Tibial nerve (tissue), 3 donors: Measurements from ENCODE around the gene LEFTY2.

Experiments
- POLR2A ChIP-seq, 2 donors: fragments of 450-650 bp; IDR thresholded peaks; one replicate each; pipeline ENCODE4 v1.6.1; 2017; ENCODE audit warnings: antibody characterized with exemption in 2 of 2, mild to moderate bottlenecking in 2 of 2, moderate library complexity in 2 of 2
- TF ChIP-seq, protein P1 (sequence below), 5 experiments: fragments of 200-600 bp in 3 of 5; fragments of 450-650 bp in 2 of 5; sonication (generic) in 3 of 5; IDR thresholded peaks; one replicate each; pipeline ENCODE4 v1.5.1; 2016 to 2019; ENCODE audit warnings: antibody characterized with exemption in 5 of 5, mild to moderate bottlenecking in 3 of 5, moderate library complexity in 2 of 5

DNA sequence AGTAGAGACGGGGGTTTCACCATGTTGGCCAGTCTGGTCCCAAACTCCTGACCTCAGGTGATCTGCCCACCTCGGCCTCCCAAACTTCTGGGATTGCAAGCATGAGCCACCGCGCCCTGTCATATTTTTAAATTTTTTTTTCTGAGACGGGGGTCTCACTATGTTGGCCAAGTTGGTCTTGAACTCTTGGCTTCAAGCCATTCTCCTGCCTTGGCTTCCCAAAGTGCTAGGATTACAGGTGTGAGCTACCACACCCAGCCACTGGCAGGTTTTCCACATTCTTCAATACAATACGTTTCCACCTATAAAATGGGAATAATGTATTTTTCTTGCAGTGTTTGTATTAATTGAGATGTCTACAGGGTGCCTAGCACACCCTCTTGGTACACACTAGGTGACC, 48.7 kb downstream of the LEFTY2 start:
- no peak for TF ChIP-seq POLR2A (IDR thresholded peaks at IDR 0.05)
- TF ChIP-seq, protein P1, sequence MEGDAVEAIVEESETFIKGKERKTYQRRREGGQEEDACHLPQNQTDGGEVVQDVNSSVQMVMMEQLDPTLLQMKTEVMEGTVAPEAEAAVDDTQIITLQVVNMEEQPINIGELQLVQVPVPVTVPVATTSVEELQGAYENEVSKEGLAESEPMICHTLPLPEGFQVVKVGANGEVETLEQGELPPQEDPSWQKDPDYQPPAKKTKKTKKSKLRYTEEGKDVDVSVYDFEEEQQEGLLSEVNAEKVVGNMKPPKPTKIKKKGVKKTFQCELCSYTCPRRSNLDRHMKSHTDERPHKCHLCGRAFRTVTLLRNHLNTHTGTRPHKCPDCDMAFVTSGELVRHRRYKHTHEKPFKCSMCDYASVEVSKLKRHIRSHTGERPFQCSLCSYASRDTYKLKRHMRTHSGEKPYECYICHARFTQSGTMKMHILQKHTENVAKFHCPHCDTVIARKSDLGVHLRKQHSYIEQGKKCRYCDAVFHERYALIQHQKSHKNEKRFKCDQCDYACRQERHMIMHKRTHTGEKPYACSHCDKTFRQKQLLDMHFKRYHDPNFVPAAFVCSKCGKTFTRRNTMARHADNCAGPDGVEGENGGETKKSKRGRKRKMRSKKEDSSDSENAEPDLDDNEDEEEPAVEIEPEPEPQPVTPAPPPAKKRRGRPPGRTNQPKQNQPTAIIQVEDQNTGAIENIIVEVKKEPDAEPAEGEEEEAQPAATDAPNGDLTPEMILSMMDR (IDR thresholded peaks at IDR 0.05): no peak
